Activated naive CD8-positive, alpha-beta T cell treated with anti-CD3 and anti-CD28 coated beads, Interleukin-2, amount 50 U/mL, for 24 hours (primary cell): ENCODE results near the gene LZTS2.

Source experiments
- ATAC-seq: fragments of 150-1000 bp; cut with Tn5 transposase; one replicate; pipeline ENCODE4 v1.10.0; 2021
- DNase-seq: peaks from one replicate; pipeline ENCODE4 v3.0.0; 2021
- H3K27ac Mint-ChIP-seq: one replicate; pipeline ENCODE4 v1.8.0; 2021; ENCODE audit warnings: mild to moderate bottlenecking, mixed read lengths
- H3K27me3 Mint-ChIP-seq: one replicate; pipeline ENCODE4 v1.8.0; 2021; ENCODE audit warnings: mixed read lengths
- H3K36me3 Mint-ChIP-seq: one replicate; pipeline ENCODE4 v1.8.0; 2021; ENCODE audit warnings: low read depth, mixed read lengths
- H3K4me1 Mint-ChIP-seq: one replicate; pipeline ENCODE4 v1.8.0; 2021; ENCODE audit warnings: mixed read lengths
- H3K4me3 Mint-ChIP-seq: one replicate; pipeline ENCODE4 v1.8.0; 2021; ENCODE audit warnings: mild to moderate bottlenecking, moderate library complexity, mixed read lengths
- H3K9me3 Mint-ChIP-seq: one replicate; pipeline ENCODE4 v1.8.0; 2021; ENCODE audit warnings: mixed read lengths

Gene LZTS2

DNA sequence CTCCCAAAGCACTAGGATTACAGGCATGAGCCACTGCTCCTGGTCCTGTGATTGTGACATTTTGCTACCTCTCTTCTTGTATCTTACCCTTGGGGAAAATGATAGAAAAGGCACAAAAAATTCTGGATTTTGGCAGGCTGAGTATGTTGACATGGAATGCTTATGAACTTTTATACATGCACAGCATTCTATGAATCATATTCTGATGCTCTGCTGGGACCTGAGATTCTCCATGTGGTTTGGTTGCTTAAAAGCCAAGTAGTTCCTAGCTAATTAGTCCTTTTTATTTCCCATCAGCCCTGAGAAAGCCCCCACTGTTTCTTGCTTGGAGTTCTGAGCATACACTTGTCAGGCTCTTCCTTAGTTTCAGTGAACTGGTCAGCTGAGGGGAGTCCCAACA is 53.9 kb downstream of the LZTS2 start:
- Mint-ChIP-seq H3K4me3 (no peak overlapping the region), H3K27ac (no peak overlapping the region), H3K27me3 (peaks cover 25% of the 10 kb centered on the region), H3K36me3 (no peaks in the 10 kb centered on the region), H3K4me1 (peaks cover 8% of the 10 kb centered on the region), H3K9me3 (no peaks in the 10 kb centered on the region)
- DNase-seq (no peak), ATAC-seq (no peak)

DNA sequence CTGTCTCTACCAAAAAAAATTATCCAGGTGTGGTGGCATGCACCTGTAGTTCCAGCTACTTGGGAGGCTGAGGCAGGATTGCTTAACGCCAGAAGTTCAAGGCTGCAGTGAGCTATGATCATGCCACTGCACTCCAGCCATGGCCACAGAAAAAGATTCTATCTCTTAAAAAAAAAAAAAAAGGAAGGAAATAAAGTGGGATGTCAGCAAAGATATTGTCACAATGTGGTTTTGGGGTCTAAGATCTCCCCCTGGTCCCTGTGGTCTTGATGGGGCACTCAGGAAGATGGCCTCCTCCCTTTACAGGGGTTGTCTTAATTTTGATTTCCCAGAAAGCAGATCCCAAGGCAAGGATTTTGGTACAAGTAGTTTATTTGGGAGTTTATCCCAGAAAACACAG is 54.7 kb downstream of the LZTS2 start:
- DNase-seq (no peak), ATAC-seq (no peak)
- Mint-ChIP-seq H3K9me3 (no peaks in the 10 kb centered on the region), H3K36me3 (no peaks in the 10 kb centered on the region), H3K4me3 (no peak overlapping the region), H3K27ac (no peak overlapping the region), H3K4me1 (peaks cover 11% of the 10 kb centered on the region), H3K27me3 (peaks cover 17% of the 10 kb centered on the region)

DNA sequence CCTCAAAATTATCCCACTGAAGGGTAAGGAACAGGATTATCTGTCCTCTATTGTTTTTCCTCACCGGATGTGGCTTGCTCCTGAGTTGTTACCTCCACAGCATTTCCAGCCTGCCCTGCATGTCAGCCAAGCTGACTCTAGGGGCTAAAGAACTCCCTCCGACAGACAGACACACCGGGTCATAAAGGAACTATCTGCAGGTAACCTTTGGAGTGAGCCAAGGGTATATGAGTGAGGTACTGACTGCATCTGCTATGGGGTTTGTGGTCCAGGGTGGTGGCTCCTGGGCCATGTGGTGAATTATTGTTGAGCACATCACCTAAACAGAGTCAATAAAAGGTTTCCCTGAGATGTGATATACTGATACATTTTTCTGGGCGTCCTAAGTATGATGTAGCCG is 55.3 kb downstream of the LZTS2 start:
- no peak overlapping the region for H3K27ac Mint-ChIP-seq
- peaks cover 13% of the 10 kb centered on the region for H3K4me1 Mint-ChIP-seq
- DNase-seq = no peak
- no peaks in the 10 kb centered on the region for H3K9me3 Mint-ChIP-seq
- peaks cover 11% of the 10 kb centered on the region for H3K27me3 Mint-ChIP-seq
- H3K4me3 Mint-ChIP-seq = no peak overlapping the region
- no peaks in the 10 kb centered on the region for H3K36me3 Mint-ChIP-seq
- no peak for ATAC-seq

DNA sequence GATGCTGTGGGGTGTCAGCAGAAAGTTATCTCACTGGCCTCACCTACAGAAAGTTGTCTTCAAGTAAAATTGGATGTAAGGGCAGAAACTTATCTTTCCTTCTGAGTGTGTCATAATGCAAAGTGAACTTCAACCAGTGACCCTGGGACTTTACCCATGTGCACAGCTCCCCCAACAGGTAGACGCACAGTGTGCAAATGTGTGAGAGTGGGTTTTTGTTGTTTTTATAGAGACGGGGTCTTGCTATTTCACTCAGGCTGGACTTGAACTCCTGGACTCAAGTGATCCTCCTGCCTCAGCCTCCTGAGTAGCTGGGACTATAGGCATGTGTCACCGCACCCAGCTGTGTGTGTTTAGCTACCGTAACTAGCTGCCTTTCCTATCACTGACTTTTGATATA is 55.8 kb downstream of the LZTS2 start:
- no peak for DNase-seq
- no peak overlapping the region for H3K27ac Mint-ChIP-seq
- no peaks in the 10 kb centered on the region for H3K9me3 Mint-ChIP-seq
- H3K4me3 Mint-ChIP-seq = no peak overlapping the region
- H3K36me3 Mint-ChIP-seq = no peaks in the 10 kb centered on the region
- peaks cover 9% of the 10 kb centered on the region for H3K27me3 Mint-ChIP-seq
- ATAC-seq = no peak
- H3K4me1 Mint-ChIP-seq = peaks cover 15% of the 10 kb centered on the region

DNA sequence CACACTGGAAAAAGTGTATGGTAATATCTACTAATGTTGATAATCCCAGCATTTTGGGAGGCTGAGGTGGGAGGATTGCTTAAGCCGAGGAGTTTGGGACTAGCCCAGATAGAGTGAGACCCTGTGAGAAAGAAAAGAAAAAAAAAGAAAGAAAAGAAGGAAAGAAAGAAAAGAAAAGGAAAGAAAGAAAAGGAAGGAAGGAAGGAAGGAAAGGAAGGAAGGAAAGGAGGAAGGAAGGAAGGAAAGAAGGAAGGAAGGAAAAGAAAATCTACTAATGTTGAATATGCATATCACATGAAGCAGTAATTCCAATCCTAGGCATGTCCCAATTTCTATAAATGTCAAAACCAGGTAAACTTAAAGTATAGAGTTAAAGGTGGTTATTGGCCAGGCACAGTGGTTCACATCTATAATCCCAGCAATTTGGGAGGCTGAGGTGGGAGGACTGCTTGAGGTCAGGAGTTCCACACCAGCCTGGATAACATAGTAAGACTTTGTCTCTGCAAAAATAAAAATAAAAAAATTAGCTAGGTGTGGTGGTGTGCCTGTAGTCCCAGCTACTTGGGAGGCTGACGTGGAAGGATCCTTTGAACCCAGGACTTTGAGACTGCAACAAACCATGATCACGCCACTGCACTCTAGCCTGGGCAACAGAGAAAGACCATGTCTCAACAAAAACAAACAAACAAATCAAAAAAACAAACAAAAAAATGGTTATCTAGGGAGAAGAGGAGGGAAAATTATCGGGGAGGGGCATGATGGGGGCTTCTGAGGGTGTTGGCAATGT is 57.0 kb downstream of the LZTS2 start:
- Mint-ChIP-seq H3K4me1 (peaks cover 18% of the 10 kb centered on the region), H3K9me3 (no peaks in the 10 kb centered on the region), H3K36me3 (no peaks in the 10 kb centered on the region), H3K4me3 (no peak overlapping the region), H3K27ac (no peak overlapping the region), H3K27me3 (no peaks in the 10 kb centered on the region)
- DNase-seq (no peak), ATAC-seq (no peak)
